Omental fat pad (tissue), 4 donors: ENCODE measurements around the gene TMEM175. TPM values are rescaled to one million over a fixed set of nuclear protein-coding genes. Genes with fewer than 3 reads are reported as not detected.

Source experiments
- ATAC-seq: fragments of 150-250 bp; one replicate; pipeline ENCODE4 v1.9.1; 2016; ENCODE audit warnings: mild to moderate bottlenecking, moderate library complexity; ENCODE audit not compliant: low FRiP score
- DNase-seq: peaks from one replicate; pipeline ENCODE4 v3.0.0-alpha.2; 2019; ENCODE audit warnings: low spot score
- CTCF ChIP-seq, 3 donors: fragments of 450-650 bp; IDR thresholded peaks; one replicate each; pipeline ENCODE4 v1.5.1; 2016 to 2017; ENCODE audit warnings: antibody characterized with exemption in 3 of 3, mild to moderate bottlenecking in 3 of 3, moderate library complexity in 2 of 3
- total RNA-seq, 4 donors: library from RNA; depleted of rRNA; stranded (reverse); fragments of >200 nt; gene quantifications; one replicate each; pipeline ENCODE4 v1.1.0, GENCODE V29; 2016

The TMEM175 gene
- total RNA-seq, 4 donors from 2014 or later = 21.9 to 35.3 (median 23.1) TPM

- TF ChIP-seq CTCF (IDR thresholded peaks at IDR 0.05) = no peak
- no peak for ATAC-seq
- DNase-seq = no peak
These were observed 57.6 kb downstream of the TMEM175 start for GRCh38 chr4:989722-990471.

GRCh38 chr4:990746-991367, 58.6 kb downstream of the TMEM175 start:
- ATAC-seq (no peak), DNase-seq (no peak)
- TF ChIP-seq CTCF (IDR thresholded peaks at IDR 0.05) = no peak

GRCh38 chr4:991451-992296, 59.4 kb downstream of the TMEM175 start:
- ATAC-seq (no peak), DNase-seq (no peak)
- TF ChIP-seq CTCF (IDR thresholded peaks at IDR 0.05) = no peak

GRCh38 chr4:992297-993110, 60.2 kb downstream of the TMEM175 start:
- no peak for TF ChIP-seq CTCF (IDR thresholded peaks at IDR 0.05)
- ATAC-seq = peak; percentile 27
- DNase-seq = no peak

GRCh38 chr4:993111-994029, 61.1 kb downstream of the TMEM175 start, which contains the start of gene SLC26A1:
SLC26A1 (minus strand) TSS chr4:993404; CDS start chr4:991703, 1,701 bp downstream.
- TF ChIP-seq CTCF (IDR thresholded peaks at IDR 0.05) = no peak
- no peak for ATAC-seq
- no peak for DNase-seq
